ENCODE results near the gene ATXN1. TPM values are rescaled to one million over a fixed set of nuclear protein-coding genes. Genes with fewer than 3 reads are reported as not detected.

The ATXN1 gene
- total RNA-seq, 1 experiment from 2014 or later, result 5.6 TPM

DNA sequence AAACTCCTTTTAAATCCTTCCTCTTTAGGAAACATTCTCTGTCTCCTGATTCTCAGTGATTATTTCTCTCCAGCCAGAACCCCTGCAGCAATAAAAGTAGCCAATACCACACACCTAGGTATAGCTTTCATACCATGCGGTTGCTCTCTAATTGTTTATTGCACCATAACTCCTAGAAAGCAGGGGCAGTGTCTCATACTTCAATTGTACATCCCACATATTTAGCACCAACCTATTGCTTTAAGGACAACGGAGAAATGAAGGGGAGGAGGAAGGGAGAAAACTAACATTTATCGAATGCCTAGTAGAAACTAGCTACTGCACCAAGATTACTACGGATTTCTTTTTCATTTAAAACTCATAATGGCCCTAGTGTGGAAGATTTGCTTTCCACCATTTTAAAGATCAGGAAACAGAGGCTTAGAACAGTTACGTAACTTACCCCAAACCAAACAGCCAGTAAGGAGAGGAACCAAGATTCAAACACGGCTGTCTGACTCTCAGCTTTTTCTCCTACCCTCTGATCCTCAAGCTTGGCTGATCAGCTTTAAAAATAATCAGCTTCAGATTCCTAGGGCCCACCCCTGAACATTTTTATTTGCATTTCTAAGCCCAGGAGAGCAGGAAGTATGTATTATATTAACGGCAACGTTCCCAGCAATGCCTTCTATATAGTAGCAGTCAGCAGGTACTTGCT is 43.4 kb upstream of the ATXN1 start:
- H2BK12ac ChIP-seq (ENCODE audit: insufficient read length, low read depth, low read length), result no peak overlapping the region
- Mint-ChIP-seq H3K4me1 (peaks cover 33 to 39% of the 10 kb centered on the region in 2 experiments), H3K27ac (peak overlapping the region in 2 of 3 experiments; percentile 10 to 68; a peak in 3 of 7 replicates), H3K9me3 (peaks cover under 1 to 6% of the 10 kb centered on the region in 2 experiments; a peak in 4 of 5 replicates), H3K27me3 (ENCODE audit: low read depth) (no peaks in the 10 kb centered on the region; the same call in 1 of the 2 replicates), H3K4me3 (peak overlapping the region in 1 of 2 experiments; percentile 64; a peak in 3 of 5 replicates), H3K36me3 (ENCODE audit: insufficient read depth in 1 of 3, low read depth in 3 of 3) (peaks cover under 1 to 4% (median 3%) of the 10 kb centered on the region in 3 experiments; a peak in 4 of 7 replicates)
- H2BK5ac ChIP-seq (ENCODE audit: insufficient read length, low read length), result no peak overlapping the region
- no peak for DNase-seq
- no peaks in the 10 kb centered on the region for H3K23me2 ChIP-seq (ENCODE audit: insufficient read length, low read depth, low read length, poor library complexity, severe bottlenecking)
- no peaks in the 10 kb centered on the region for H3K79me1 ChIP-seq (ENCODE audit: insufficient read depth, low read depth, low read length, poor library complexity, severe bottlenecking)
- no peaks in the 10 kb centered on the region for H3K9me3 ChIP-seq (ENCODE audit: control insufficient read depth, low read depth, low read length)
- no peak overlapping the region for H3K14ac ChIP-seq (ENCODE audit: insufficient read depth, low read length)
- no peak overlapping the region for H4K5ac ChIP-seq (ENCODE audit: insufficient read length, low read depth, low read length)
- H3K18ac ChIP-seq (ENCODE audit: insufficient read length, low read depth, low read length), result no peak overlapping the region
- H3K4me1 ChIP-seq (ENCODE audit: insufficient read depth, low read length), result peaks cover 2% of the 10 kb centered on the region; the same call in 1 of the 2 replicates
- H3K27me3 ChIP-seq (ENCODE audit: insufficient read depth, low read length), result no peaks in the 10 kb centered on the region
- peak overlapping the region; percentile 52 for H2AFZ ChIP-seq (ENCODE audit: low read length)
- H3T11ph ChIP-seq (ENCODE audit: low read length), result no peak overlapping the region
- no peak overlapping the region for H3K27ac ChIP-seq (ENCODE audit: insufficient read length, low read depth, low read length)
- no peak overlapping the region for H3K23ac ChIP-seq (ENCODE audit: insufficient read length, low read depth, low read length)
- no peaks in the 10 kb centered on the region for H4K20me1 ChIP-seq (ENCODE audit: control insufficient read depth, insufficient read depth, insufficient read length)
- no peak overlapping the region for H2BK15ac ChIP-seq (ENCODE audit: low read depth, low read length)
- no peak overlapping the region for H4K91ac ChIP-seq (ENCODE audit: insufficient read length, low read depth, low read length)
- H2BK20ac ChIP-seq (ENCODE audit: low read depth, low read length, poor library complexity, severe bottlenecking), result no peak overlapping the region
- no peak overlapping the region for H2BK120ac ChIP-seq (ENCODE audit: low read depth, low read length, poor library complexity, severe bottlenecking)
- H3K4ac ChIP-seq (ENCODE audit: low read depth, low read length), result no peak overlapping the region
- no peaks in the 10 kb centered on the region for H3K79me2 ChIP-seq (ENCODE audit: insufficient read depth, low read length)
- no peak overlapping the region for H2AK5ac ChIP-seq (ENCODE audit: insufficient read length, low read length)
- no peak overlapping the region for H3K56ac ChIP-seq (ENCODE audit: insufficient read length, low read depth, low read length)
- no peak overlapping the region for H4K8ac ChIP-seq (replicated peaks; ENCODE audit: insufficient read length, low read depth, low read length)
- WGBS (ENCODE audit: extremely low coverage, insufficient read length, low lambda C conversion rate), result no CpG with 5 or more reads among the region's 8 CpGs
- no peak overlapping the region for H3K9ac ChIP-seq (ENCODE audit: extremely low read depth, insufficient read length, low read length)
- no peak overlapping the region for H3K4me2 ChIP-seq (ENCODE audit: insufficient read depth, insufficient read length, low read length)
- TF ChIP-seq, protein P1, sequence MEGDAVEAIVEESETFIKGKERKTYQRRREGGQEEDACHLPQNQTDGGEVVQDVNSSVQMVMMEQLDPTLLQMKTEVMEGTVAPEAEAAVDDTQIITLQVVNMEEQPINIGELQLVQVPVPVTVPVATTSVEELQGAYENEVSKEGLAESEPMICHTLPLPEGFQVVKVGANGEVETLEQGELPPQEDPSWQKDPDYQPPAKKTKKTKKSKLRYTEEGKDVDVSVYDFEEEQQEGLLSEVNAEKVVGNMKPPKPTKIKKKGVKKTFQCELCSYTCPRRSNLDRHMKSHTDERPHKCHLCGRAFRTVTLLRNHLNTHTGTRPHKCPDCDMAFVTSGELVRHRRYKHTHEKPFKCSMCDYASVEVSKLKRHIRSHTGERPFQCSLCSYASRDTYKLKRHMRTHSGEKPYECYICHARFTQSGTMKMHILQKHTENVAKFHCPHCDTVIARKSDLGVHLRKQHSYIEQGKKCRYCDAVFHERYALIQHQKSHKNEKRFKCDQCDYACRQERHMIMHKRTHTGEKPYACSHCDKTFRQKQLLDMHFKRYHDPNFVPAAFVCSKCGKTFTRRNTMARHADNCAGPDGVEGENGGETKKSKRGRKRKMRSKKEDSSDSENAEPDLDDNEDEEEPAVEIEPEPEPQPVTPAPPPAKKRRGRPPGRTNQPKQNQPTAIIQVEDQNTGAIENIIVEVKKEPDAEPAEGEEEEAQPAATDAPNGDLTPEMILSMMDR (conservative IDR thresholded peaks at IDR 0.05), result no peak
